ENCODE results near the gene AP3B1.

- TF ChIP-seq CTCF (IDR thresholded peaks at IDR 0.05; ENCODE audit: poor library complexity) = no peak
- no peak for TF ChIP-seq EZH2 (IDR thresholded peaks at IDR 0.05; ENCODE audit: borderline replicate concordance)
- TF ChIP-seq EZH2phosphoT487 (IDR thresholded peaks at IDR 0.05; ENCODE audit: low read depth, severe bottlenecking, unreplicated experiment) = no peak
These were observed 199.4 kb downstream of the AP3B1 start for GRCh38 chr5:78095125-78095524.
